ENCODE results near the gene TRIM66.

Gene TRIM66

DNA sequence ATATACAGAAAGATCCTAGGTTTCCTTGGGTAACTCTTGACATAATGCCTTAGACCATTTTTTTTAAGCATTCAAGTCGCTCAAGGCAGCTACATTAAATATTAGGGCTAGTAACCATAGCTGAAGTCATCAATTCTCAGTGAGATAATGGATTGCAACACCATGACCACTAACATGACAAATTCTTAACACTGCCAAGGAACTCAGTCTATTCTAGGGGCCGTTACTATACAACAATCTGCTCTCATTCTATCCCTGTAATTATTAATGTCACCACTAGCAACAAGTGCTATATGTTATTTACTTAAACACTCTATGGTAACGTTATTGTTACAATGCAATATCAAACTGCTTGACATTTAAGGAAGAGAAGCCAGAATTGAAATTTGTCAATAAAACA lies 85.3 kb downstream of the TRIM66 start:
- DNase-seq (ENCODE audit: low read depth, low spot score), result no peak
- CTCF ChIA-PET, result no interaction called here
- POLR2A ChIA-PET, result no interaction called here
- H3K4me3 ChIP-seq (ENCODE audit: low read depth, low read length), result no peak overlapping the region
- TF ChIP-seq, protein P1, sequence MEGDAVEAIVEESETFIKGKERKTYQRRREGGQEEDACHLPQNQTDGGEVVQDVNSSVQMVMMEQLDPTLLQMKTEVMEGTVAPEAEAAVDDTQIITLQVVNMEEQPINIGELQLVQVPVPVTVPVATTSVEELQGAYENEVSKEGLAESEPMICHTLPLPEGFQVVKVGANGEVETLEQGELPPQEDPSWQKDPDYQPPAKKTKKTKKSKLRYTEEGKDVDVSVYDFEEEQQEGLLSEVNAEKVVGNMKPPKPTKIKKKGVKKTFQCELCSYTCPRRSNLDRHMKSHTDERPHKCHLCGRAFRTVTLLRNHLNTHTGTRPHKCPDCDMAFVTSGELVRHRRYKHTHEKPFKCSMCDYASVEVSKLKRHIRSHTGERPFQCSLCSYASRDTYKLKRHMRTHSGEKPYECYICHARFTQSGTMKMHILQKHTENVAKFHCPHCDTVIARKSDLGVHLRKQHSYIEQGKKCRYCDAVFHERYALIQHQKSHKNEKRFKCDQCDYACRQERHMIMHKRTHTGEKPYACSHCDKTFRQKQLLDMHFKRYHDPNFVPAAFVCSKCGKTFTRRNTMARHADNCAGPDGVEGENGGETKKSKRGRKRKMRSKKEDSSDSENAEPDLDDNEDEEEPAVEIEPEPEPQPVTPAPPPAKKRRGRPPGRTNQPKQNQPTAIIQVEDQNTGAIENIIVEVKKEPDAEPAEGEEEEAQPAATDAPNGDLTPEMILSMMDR (IDR thresholded peaks at IDR 0.05; ENCODE audit: insufficient read depth, low read length, missing control alignments), result no peak

DNA sequence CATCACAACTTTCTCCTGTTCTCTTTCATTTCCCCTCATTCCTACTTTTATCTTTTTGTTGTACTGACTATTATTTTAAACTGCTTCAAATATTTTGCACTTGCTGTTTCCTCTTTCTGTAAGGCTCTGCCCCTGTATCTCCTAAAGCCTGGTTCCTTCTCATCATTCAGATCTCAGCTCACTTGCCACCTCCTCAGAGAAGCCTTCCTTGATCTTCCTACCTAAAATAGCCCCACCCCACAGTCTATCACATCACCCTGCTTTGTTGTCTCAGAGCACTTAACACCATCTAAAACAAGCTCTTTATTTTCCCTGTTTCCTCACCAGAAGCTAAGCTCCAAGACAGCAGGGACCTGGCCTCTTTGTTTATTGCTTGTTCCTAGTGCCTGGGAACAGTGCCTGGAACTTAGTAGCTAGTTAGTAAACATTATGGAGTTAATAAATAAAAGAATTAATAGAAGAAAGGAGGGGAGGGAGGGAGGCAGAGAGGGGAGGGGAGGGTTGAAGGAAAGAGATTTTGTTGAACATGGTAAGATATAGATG lies 85.9 kb downstream of the TRIM66 start:
- ChIA-PET CTCF (no interaction called here), POLR2A (no interaction called here)
- DNase-seq (ENCODE audit: low read depth, low spot score), result no peak
- H3K4me3 ChIP-seq (ENCODE audit: low read depth, low read length), result no peak overlapping the region
- TF ChIP-seq, protein P1 (IDR thresholded peaks at IDR 0.05; ENCODE audit: insufficient read depth, low read length, missing control alignments), result no peak

DNA sequence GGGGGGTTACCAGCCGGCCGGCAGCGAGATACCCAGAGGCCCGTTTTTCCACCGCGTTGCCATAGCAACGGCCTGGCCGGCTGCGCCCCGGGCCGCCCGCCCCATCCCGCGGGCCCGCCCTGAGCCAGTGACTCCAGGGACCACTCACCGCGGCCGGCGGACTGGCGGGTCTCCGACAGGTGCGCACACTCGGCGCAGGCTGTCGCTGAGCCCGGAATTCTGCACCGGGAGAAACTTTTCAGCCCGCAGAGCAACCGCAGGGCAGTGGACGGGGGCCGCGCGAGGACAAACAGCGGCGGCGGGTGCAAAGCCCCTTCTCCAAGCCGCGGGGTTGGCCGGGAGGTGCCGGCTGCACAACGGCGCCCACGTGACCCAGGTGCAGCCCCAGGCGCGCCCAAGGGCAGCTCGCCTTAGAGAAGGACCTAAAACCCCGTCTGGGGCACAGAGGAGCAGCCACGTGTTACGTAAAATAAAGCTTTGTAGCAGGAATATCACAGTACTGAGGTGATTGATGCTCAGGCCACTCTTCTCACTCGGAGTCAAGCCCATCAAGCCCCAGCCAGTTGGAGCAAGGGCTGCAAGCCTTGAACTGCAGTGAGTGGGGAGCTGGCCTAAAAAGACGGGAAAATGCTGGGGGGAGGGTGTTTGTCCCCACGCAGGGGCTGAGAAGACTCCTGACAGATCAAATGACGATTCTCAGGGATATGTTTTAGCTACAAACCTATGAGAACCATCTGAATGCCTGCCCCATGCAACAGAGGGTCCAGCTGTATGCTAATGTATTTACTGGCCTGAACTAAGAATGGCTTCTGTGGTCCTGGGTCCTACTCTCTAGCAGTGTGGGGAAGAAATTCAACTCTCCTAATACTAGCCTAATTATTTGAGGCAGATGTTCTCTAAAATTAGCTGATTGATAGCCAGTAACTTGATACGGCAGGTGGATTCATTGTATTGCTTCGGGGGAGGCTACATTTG lies 88.2 kb downstream of the TRIM66 start, which contains the start of gene STK33:
TSS of gene STK33 (minus strand) at position 294 of the 975 bp plus-strand sequence. CDS start 119,323 bp downstream, outside the sequence.
- CTCF ChIA-PET, result interaction anchor here (0.5 to 2.1 kb wide), 3 partner anchors 9 to 56 kb away, joined by 3 to 13 read pairs (median 4); no protein-coding TSS in a partner anchor
- TF ChIP-seq, protein P1 (IDR thresholded peaks at IDR 0.05; ENCODE audit: insufficient read depth, low read length, missing control alignments), result no peak
- peak within 1 kb of the TSS; percentile 61 for H3K4me3 ChIP-seq (ENCODE audit: low read depth, low read length)
- POLR2A ChIA-PET, result interaction anchor here (1.0 to 1.1 kb wide), 2 partner anchors 77 to 89 kb away, joined by 5 to 6 read pairs; partner anchors contain the start of genes RPL27A and TRIM66
- no peak for DNase-seq (ENCODE audit: low read depth, low spot score)

DNA sequence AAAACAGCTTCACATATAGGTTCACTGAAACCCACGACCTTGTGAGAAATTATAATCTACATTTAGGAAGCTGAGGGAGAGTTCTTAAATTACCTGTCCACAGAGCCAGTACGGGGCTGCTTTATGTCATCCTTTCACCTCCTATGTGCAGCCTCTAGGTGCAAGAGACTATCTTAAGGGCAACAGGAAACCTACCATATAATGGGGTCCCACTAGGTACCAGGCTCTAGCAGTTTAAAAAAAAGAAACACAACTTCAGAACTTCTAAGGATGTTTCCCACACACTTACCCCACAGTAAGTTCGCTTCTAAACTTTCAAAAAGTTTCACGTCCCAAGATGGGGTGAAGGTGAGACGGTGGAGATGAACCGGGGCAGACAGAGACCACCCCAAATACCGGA lies 89.0 kb downstream of the TRIM66 start:
- ChIA-PET POLR2A (no interaction called here), CTCF (interaction anchor here (2.1 kb wide), 1 partner anchor 10 kb away, joined by 13 read pairs; no protein-coding TSS in a partner anchor)
- TF ChIP-seq, protein P1 (IDR thresholded peaks at IDR 0.05; ENCODE audit: insufficient read depth, low read length, missing control alignments), result no peak
- no peak for DNase-seq (ENCODE audit: low read depth, low spot score)
- peak overlapping the region; percentile 61 for H3K4me3 ChIP-seq (ENCODE audit: low read depth, low read length)

DNA sequence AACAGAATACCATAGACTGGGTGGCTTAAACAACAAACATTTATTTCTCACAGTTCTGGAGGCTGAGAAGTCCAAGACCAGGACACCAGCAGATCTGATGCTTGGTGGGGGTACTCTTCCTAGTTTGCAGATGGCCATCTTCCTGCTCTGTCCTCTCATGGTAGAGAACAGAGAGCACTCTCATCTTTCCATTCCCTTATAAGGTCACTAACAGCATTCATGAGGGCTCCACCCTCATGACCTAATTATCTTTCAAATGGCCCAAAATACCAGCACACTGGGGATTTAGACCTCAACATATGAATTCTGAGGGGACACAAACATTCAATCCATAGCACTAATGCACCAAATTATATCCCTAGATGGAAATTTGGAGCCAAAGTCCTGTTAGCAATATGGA lies 94.5 kb downstream of the TRIM66 start:
- DNase-seq (ENCODE audit: low read depth, low spot score), result no peak
- TF ChIP-seq, protein P1 (IDR thresholded peaks at IDR 0.05; ENCODE audit: insufficient read depth, low read length, missing control alignments), result no peak
- no peak overlapping the region for H3K4me3 ChIP-seq (ENCODE audit: low read depth, low read length)
- CTCF ChIA-PET, result interaction anchor here (1.6 kb wide), 1 partner anchor 11 kb away, joined by 7 read pairs; no protein-coding TSS in a partner anchor
- POLR2A ChIA-PET, result no interaction called here

DNA sequence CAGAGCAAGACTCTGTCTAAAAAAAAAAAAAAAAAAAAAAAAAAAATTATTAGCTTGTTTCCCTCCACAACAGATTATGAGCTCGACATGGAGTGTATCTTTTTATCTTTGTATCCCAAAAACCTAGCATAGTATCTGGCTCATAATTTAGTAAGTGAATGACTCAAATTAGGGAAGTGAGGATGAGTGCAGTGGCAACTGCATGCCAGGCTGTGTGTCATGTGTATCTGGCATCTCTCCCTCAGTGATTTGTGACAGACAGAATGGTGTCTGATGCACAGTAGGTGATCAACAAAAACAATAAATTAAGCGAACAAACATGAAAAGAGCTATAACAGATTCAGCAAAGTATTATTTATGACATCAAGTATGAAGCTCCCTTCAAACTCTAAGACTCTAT lies 95.7 kb downstream of the TRIM66 start:
- ChIA-PET POLR2A (no interaction called here), CTCF (no interaction called here)
- DNase-seq (ENCODE audit: low read depth, low spot score), result no peak
- H3K4me3 ChIP-seq (ENCODE audit: low read depth, low read length), result no peak overlapping the region
- TF ChIP-seq, protein P1 (IDR thresholded peaks at IDR 0.05; ENCODE audit: insufficient read depth, low read length, missing control alignments), result no peak

Data from AG04449 (cell line).